Gastrocnemius medialis (tissue), 4 donors: ENCODE data around the gene PTPRCAP.

Experiments
- POLR2A ChIP-seq, 2 donors: fragments of 450-650 bp; IDR thresholded peaks; one replicate each; pipeline ENCODE4 v1.6.1; 2017; ENCODE audit warnings: antibody characterized with exemption in 2 of 2, mild to moderate bottlenecking in 2 of 2, moderate library complexity in 2 of 2
- TF ChIP-seq, protein P1 (sequence below), 5 experiments: fragments of 450-650 bp in 3 of 5; fragments of 200-600 bp in 2 of 5; sonication (generic) in 2 of 5; IDR thresholded peaks in 4 of 5; conservative IDR thresholded peaks in 1 of 5; 1 replicate in 4 of 5; 2 replicates in 1 of 5; pipeline ENCODE4 v1.5.1; 2016 to 2019; ENCODE audit warnings: antibody characterized with exemption in 5 of 5, mild to moderate bottlenecking in 3 of 5, moderate library complexity in 3 of 5

DNA sequence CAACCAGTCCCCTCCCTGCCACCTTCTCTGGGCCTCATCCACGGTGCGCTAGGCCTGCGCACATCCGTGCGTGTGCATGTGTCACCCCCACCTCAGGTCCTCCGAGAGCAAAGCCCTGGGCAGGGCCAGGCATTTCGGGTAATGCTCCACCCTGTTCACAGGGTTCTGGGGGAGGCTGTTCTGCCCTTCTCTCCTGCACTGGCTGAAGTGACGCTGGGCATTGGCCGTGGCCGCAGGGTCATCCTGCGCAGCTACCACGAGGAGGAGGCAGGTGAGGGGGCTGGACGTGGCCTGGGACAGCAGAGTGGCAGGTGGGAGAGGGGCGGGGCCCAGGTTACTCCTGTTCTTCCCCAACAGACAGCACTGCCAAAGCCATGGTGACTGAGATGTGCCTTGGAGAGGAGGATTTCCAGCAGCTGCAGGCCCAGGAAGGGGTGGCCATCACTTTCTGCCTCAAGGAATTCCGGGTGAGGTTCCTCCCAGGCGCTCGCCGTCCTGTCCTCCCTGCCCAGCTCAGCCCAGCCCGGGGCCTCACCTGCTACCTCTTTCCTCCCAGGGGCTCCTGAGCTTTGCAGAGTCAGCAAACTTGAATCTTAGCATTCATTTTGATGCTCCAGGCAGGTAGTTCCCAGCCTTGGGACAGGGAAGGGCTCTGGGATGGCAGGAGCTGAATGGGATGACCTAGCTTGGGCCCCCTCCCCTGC is 41.8 kb downstream of the PTPRCAP start:
- TF ChIP-seq, protein P1, sequence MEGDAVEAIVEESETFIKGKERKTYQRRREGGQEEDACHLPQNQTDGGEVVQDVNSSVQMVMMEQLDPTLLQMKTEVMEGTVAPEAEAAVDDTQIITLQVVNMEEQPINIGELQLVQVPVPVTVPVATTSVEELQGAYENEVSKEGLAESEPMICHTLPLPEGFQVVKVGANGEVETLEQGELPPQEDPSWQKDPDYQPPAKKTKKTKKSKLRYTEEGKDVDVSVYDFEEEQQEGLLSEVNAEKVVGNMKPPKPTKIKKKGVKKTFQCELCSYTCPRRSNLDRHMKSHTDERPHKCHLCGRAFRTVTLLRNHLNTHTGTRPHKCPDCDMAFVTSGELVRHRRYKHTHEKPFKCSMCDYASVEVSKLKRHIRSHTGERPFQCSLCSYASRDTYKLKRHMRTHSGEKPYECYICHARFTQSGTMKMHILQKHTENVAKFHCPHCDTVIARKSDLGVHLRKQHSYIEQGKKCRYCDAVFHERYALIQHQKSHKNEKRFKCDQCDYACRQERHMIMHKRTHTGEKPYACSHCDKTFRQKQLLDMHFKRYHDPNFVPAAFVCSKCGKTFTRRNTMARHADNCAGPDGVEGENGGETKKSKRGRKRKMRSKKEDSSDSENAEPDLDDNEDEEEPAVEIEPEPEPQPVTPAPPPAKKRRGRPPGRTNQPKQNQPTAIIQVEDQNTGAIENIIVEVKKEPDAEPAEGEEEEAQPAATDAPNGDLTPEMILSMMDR (IDR thresholded peaks at IDR 0.05 in 4 of 5, conservative IDR thresholded peaks at IDR 0.05 in 1 of 5), result no peak
- no peak for TF ChIP-seq POLR2A (IDR thresholded peaks at IDR 0.05)
